ENCODE data around the gene BMPR2.

DNA sequence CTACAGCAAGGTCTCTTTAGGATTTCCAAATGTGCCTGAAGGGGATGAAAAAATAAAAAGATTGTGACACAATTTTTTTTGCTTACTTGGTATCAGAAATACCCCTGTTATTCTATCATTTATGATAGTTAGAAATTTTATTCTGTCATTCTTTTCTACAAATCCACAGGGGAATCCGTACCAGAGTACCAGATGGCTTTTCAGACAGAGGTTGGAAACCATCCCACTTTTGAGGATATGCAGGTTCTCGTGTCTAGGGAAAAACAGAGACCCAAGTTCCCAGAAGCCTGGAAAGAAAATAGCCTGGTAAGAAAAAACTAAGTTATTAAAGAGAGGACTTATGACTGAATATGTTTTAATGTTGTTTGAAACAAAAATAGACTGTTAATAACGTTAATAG, 166.0 kb downstream of the BMPR2 start:
- no peak for TF ChIP-seq GATA2 (IDR thresholded peaks at IDR 0.05; ENCODE audit: low read depth, low read length)
- TF ChIP-seq GATA3 (IDR thresholded peaks at IDR 0.05; ENCODE audit: low read depth, low read length): no peak
